IPS DF 19.7 (cell line): ENCODE data around the gene ZNF296.

Experiments
- DNase-seq: peaks from one replicate; pipeline ENCODE4 v3.0.0-alpha.2; 2013; ENCODE audit warnings: low read depth, low spot score

ZNF296 gene

DNA sequence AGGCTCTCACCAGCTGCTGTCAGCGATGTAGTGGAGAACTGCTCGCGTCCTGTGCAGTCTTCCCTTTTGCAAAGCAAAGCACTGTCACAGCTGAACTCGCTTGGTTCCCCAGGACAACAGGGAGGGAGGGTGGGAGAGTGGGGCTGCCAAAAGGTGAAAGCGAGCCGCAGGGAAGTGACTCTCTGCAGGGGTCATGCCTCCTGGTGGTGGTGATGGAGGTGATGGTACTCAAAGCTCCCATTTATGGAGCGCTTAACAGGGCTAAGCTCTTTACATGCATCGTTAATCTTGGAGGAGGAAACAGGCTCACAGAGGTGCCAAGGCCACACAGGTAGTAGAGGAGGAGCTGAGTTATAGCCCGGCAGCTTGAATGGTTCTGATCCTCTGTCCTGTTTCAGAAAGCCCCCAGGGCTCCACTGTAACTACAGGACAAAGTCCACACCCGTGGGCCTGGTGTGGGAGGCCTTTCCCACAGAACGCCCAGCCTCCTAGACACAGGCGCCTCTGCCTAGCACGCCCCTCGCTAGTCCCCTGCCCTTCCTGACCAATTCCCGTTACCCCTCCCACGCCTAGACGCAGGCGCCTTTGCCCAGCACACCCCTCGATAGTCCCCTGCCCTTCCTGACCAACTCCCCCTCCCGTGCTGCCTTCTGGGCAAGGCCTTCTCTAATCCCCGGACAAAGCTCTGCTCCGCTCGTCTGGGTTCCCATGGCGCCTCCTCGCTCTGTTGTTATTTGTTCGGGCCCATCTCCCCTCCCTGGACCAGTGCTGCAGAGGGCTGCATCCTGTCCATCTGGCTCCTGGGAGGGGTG is 27.4 kb upstream of the ZNF296 start:
- DNase-seq, result no peak

- no peak for DNase-seq
Measured at GRCh38 chr19:45103156-45103507, 26.9 kb upstream of the ZNF296 start.

DNA sequence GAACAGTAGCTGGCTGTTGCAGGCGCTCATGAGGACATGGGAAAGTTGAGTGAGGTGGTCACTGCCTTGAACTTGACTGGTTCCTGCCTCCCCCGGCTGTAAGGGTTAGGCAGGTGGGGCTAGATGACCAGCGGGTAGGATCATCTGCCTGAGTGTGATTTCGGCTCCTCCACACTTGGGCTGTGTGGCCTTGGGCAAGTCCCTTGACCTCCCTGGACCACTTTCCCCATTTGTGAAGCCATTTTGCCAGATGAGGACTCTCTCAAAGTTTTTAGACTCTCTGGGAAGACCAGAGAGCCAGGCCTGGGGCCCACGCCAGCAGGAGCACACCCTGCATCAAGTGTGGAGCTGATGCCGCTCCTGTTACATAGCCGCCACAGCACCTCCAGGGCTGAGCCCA is 26.2 kb upstream of the ZNF296 start:
- no peak for DNase-seq

DNA sequence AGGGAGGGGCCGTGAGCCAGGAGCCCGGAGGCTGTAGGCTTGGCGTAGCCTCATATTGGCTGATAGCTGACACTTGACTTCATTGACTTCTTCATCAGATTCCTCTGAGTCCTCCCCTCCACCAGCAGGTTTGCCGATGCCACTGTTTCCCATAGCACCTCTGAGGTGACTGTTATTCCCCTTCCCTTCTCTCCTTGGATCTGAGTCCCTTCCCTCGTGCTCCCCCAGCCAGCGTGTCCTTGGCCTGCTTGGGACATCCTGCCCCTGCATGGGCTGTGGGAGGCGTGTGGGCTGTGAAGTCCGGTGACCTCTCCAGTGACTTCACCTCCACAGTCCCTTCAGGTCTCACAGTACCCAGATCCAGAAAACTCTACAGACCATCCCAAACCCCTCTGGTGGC is 25.5 kb upstream of the ZNF296 start:
- DNase-seq, result no peak

DNA sequence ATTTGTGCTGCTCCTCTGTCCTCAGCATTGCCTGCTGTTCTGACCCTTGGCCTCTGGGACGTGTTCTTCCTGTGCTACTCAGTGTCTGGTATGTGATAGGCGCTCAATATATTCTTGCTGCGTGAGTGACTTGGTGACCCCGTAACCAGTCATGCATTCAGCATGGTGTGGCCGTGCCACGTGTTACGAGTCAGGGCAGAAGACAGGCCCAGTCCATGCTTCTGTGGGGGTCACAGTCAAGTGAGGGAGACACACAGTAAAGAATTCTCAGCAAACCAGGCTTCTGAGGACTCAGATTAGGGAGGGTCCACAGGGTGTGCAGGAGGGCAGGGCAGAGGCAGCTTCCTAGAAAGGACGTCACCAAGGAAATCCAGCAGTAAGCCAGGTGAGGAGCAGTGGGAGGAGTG is 24.6 kb upstream of the ZNF296 start:
- DNase-seq, result no peak

- no peak for DNase-seq
Measured at GRCh38 chr19:45100201-45100600, 23.9 kb upstream of the ZNF296 start.

- no peak for DNase-seq
Measured at GRCh38 chr19:45099467-45100191, 23.4 kb upstream of the ZNF296 start.

DNA sequence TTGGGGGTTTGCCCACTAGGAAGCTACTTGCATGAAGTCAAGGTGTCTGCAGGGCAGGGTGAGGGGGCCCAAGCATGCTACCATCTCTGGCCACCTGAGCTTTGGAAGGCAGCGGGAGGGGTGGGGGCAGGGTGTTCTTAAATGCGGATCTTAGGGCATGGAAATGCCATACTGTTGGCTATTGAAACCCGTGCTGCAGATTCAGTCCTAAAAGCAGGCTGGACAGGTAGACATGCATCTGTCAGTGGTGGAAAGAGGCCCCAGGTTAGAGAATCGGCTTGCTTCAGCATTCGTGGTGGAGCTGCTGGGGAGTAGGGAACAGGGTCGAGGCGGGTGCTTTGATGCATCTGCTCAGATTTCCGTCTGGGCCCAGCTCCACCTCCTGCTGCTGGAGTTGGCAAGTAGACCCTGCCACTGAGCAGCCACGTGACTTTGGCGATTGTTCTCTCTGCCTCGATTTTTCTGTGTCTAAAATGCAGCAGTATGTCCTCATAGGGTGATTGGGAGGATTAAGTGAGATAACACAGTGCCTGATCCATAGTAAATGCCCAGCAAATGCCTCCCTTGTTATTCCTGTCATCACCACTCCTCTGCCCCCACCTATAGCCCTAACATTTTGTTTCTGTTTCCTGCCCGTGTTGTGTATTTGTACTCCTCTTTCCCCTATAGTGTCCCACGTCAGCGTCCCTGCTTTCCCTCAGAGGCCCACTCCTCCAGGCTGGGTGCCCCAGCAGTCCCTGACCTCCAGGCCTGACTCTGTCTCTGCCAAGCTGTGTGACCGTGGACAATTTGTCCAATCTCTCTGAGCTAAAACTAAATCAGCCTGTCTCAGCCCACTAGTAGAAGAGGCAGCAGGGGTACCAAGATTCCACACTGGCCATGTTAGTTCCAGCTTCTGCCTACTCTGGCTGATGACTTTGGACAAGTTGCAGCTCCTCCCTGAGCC is 22.5 kb upstream of the ZNF296 start:
- DNase-seq, result no peak

DNA sequence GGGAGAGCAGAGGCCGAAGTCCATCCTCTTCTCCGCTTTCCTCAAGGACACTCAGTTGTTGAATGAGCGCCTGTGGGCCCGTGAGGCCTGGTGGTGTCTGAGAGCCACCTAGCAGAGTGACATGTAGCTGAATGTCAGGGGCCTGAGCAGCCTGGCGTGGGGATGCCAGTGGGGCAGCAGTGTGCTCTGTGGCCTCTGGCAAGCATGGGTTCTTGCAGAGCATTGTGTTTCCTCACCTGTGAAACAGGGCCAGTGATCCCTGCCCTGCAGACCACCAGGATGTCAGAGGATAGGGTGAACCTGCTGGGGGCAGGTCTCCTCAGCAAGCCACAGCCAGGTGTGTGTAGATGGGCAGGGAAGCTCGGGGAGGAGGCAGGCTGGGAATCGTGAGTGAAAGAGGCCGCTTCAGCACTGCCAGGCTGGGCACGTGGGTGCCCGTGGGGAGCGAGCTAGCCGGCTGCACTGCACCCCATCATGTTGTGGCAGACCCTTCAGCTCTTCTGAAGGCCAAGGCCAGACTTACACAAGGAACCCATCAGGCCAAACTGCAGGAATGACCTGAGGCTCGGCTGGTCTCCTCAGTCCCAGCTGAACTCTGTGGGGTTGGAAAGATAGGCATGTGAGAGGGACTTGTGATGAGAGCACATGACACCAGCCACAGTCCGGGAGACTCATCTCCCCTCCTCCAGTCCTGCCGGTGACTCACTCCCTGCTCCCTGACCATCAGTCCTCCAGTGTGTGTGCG is 21.7 kb upstream of the ZNF296 start:
- DNase-seq, result no peak

- no peak for DNase-seq
Measured at GRCh38 chr19:45097450-45097775, 21.1 kb upstream of the ZNF296 start.

GRCh38 chr19:45096700-45097099 is 20.4 kb upstream of the ZNF296 start:
- DNase-seq, result no peak

DNA sequence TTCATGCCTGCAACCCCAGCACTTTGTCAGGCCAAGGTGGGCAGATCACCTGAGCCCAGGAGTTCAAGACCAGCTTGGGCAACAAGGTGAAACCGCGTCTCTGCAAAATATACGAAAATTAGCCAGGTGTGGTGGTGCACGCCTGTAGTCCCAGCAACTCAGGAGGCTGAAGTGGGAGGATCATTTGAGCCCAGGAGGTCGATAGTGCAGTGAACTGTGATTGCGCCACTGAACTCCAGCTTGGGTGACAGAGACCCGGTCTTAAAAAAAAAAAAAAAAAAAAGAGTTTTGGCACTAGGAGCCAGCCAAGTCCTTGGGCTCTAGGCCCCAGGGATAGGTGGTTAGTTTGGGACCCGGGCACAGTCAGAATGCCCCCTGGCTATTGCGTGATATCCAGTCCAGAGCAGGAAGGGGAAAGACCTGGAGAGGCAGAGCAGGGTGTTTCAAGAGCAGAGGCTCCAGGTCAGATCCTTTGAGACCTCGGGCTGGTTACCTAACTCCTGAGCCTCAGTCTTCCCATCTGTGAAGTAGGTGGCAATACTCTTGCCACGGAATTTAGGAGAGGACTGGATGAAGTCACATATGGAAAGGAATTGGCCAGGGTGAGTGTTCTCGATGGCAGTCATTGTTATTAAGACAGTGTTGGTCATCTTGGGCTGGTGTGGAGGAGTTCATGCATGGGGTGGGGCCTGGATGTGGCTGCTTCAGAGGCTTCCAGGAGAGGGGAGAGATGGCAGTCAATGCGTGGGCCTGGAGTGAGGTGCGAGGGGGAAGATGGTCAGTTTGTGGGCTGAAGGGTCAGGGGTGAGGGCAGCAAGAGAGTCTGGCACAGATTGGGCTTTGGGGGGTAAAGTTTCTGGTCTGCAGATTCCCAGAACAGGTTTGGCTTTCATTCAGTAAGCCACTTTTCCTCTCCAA is 19.5 kb upstream of the ZNF296 start:
- DNase-seq, result no peak

DNA sequence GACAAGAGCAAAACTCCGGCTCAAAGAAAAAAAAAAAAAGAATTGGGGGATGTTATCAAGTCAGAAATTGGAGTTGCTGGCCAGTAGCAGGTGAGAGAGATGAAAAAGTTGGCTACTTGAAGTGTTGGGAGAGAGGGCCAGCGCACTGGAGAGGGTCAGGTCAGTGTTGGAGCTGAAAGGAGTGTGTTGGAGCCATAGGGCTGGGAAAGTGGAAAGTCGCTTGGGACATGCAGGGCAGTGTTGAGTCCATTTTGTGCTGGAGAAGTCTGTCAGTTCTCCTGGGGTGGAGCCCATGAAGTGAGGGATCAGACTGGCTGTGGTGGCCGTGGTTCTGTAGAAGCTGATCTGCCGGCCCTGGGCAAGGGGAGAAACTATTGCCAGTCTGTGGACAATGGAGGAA is 18.4 kb upstream of the ZNF296 start:
- DNase-seq, result no peak

DNA sequence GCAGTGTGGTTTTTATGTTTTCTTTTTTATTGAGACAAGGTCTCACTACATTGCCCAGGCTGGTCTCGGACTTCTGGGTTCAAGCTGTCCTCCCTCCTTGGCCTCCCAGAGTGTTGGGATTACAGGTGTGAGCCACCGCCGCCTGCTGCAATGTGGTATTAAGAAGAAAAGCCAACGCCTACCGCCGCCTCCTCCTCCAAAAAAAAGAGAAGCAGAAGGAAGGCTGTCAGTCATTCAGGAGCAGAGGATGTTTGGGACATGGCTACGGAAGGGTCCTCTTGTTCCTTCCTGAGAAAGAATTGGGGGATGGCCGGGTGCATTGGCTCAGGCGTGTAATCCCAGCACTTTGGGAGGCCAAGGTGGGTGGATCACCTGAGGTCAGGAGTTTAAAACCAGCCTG is 17.9 kb upstream of the ZNF296 start:
- no peak for DNase-seq

- DNase-seq, result peak; percentile 96
Measured at GRCh38 chr19:45092747-45093678, 16.7 kb upstream of the ZNF296 start, which contains the start of gene PPP1R37. Gene PPP1R37 (plus strand): TSS chr19:45093179. CDS start chr19:45093326, 147 bp downstream.

GRCh38 chr19:45091031-45091923 is 15.0 kb upstream of the ZNF296 start:
- DNase-seq, result peak; percentile 92

DNA sequence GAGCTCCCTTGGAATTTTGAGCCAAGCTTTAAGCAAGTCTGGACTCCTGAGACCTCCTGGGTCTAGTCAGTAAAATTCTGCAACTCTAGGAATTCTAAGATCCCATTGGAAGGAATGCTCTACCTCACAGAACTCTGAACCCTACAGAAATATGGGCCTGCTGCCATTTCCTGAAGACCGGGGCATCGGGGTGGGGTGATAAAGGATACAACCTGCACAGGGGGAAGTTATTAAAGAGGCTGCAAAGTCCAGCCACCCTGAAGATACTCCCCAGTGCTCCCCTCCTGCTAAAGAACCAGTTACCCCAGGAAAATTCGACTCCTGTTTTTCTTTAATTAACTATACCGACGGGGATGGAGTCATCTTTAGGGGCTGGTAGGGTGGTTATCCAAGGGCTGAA is 14.3 kb upstream of the ZNF296 start:
- DNase-seq, result no peak

- no peak for DNase-seq
Measured at GRCh38 chr19:45090034-45090433, 13.8 kb upstream of the ZNF296 start.
